Hindlimb muscle (tissue), 1 donor: ENCODE measurements around the gene LGR6. TPM values are rescaled to one million over a fixed set of nuclear protein-coding genes. Genes with fewer than 3 reads are reported as not detected.
"Not testable (repeated sequence)": the region's sequence is repeated elsewhere in the genome, so short reads cannot be mapped to it uniquely, and the experiment has no call there.

ENCODE experiments used
- DNase-seq: peaks from one replicate; pipeline ENCODE4 v3.0.0-alpha.2; 2013
- polyA plus RNA-seq: library from polyadenylated mRNA; unstranded; fragments of 120-200 nt; gene quantifications from one replicate; pipeline ENCODE4 v1.2.1, GENCODE V29; 2013; ENCODE audit not compliant: insufficient read length

The LGR6 gene
- polyA plus RNA-seq, 1 donor = 0.34 TPM

GRCh38 chr1:202244841-202245261, 51.3 kb downstream of the LGR6 start:
- DNase-seq = no peak

- no peak for DNase-seq
Measured at GRCh38 chr1:202245391-202245790, 51.8 kb downstream of the LGR6 start.

- DNase-seq = no peak
Measured at GRCh38 chr1:202247104-202247503, 53.5 kb downstream of the LGR6 start.

GRCh38 chr1:202247837-202248795, 54.5 kb downstream of the LGR6 start:
- DNase-seq = peak; percentile 35

GRCh38 chr1:202248861-202249260, 55.3 kb downstream of the LGR6 start:
- no peak for DNase-seq

- no peak for DNase-seq
Measured at GRCh38 chr1:202249436-202249835, 55.8 kb downstream of the LGR6 start.

GRCh38 chr1:202249846-202250245, 56.2 kb downstream of the LGR6 start:
- no peak for DNase-seq

- no peak for DNase-seq
Measured at GRCh38 chr1:202250982-202251381, 57.4 kb downstream of the LGR6 start.

GRCh38 chr1:202251424-202252256, 58.0 kb downstream of the LGR6 start:
- no peak for DNase-seq

- DNase-seq = no peak
Measured at GRCh38 chr1:202252271-202252670, 58.7 kb downstream of the LGR6 start.

- DNase-seq = no peak
Measured at GRCh38 chr1:202254454-202255252, 61.1 kb downstream of the LGR6 start.

GRCh38 chr1:202255343-202255742, 61.7 kb downstream of the LGR6 start:
- DNase-seq = no peak

- DNase-seq = no peak
Measured at GRCh38 chr1:202259705-202260104, 66.1 kb downstream of the LGR6 start.

GRCh38 chr1:202261209-202261958, 67.8 kb downstream of the LGR6 start:
- DNase-seq = not testable (repeated sequence)

GRCh38 chr1:202263628-202264027, 70.0 kb downstream of the LGR6 start:
- DNase-seq = no peak

GRCh38 chr1:202264300-202264699, 70.7 kb downstream of the LGR6 start:
- no peak for DNase-seq

- no peak for DNase-seq
Measured at GRCh38 chr1:202264726-202265125, 71.1 kb downstream of the LGR6 start.

GRCh38 chr1:202266061-202266765, 72.6 kb downstream of the LGR6 start:
- DNase-seq = no peak

GRCh38 chr1:202268032-202268431, 74.4 kb downstream of the LGR6 start:
- no peak for DNase-seq

- no peak for DNase-seq
Measured at GRCh38 chr1:202268817-202269216, 75.2 kb downstream of the LGR6 start.

- no peak for DNase-seq
Measured at GRCh38 chr1:202270871-202271326, 77.3 kb downstream of the LGR6 start.
